Measurements from ENCODE around the gene SMIM35.
"Not testable (repeated sequence)": the region's sequence is repeated elsewhere in the genome, so short reads cannot be mapped to it uniquely, and the experiment has no call there.

SMIM35 gene

GRCh38 chr11:118027694-118028093 lies 59.1 kb downstream of the SMIM35 start:
- DNase-seq (ENCODE audit: low read depth), result no peak

GRCh38 chr11:118021146-118021545 lies 65.6 kb downstream of the SMIM35 start:
- DNase-seq (ENCODE audit: low read depth), result no peak

GRCh38 chr11:118018401-118018800 lies 68.4 kb downstream of the SMIM35 start:
- DNase-seq (ENCODE audit: low read depth), result no peak

- DNase-seq (ENCODE audit: low read depth), result no peak
Measured at GRCh38 chr11:118017631-118018315, 69.0 kb downstream of the SMIM35 start.

GRCh38 chr11:118017111-118017510 lies 69.7 kb downstream of the SMIM35 start:
- no peak for DNase-seq (ENCODE audit: low read depth)

GRCh38 chr11:118016104-118016503 lies 70.7 kb downstream of the SMIM35 start:
- DNase-seq (ENCODE audit: low read depth), result no peak

GRCh38 chr11:118015385-118015841 lies 71.3 kb downstream of the SMIM35 start:
- no peak for DNase-seq (ENCODE audit: low read depth)

GRCh38 chr11:118014022-118014421 lies 72.7 kb downstream of the SMIM35 start:
- DNase-seq (ENCODE audit: low read depth), result no peak

- DNase-seq (ENCODE audit: low read depth), result no peak
Measured at GRCh38 chr11:118012083-118012669, 74.6 kb downstream of the SMIM35 start.

- no peak for DNase-seq (ENCODE audit: low read depth)
Measured at GRCh38 chr11:118010738-118011461, 75.9 kb downstream of the SMIM35 start.

GRCh38 chr11:118009864-118010737 lies 76.7 kb downstream of the SMIM35 start:
- no peak for DNase-seq (ENCODE audit: low read depth)

- DNase-seq (ENCODE audit: low read depth), result no peak
Measured at GRCh38 chr11:118008271-118008911, 78.4 kb downstream of the SMIM35 start.

- DNase-seq (ENCODE audit: low read depth), result not testable (repeated sequence)
Measured at GRCh38 chr11:118007563-118008270, 79.0 kb downstream of the SMIM35 start.

- no peak for DNase-seq (ENCODE audit: low read depth)
Measured at GRCh38 chr11:118007040-118007439, 79.7 kb downstream of the SMIM35 start.

- no peak for DNase-seq (ENCODE audit: low read depth)
Measured at GRCh38 chr11:118006153-118006534, 80.6 kb downstream of the SMIM35 start.

- no peak for DNase-seq (ENCODE audit: low read depth)
Measured at GRCh38 chr11:118005224-118006152, 81.3 kb downstream of the SMIM35 start.

GRCh38 chr11:118004543-118005223 lies 82.1 kb downstream of the SMIM35 start:
- no peak for DNase-seq (ENCODE audit: low read depth)

GRCh38 chr11:118003456-118003855 lies 83.3 kb downstream of the SMIM35 start:
- no peak for DNase-seq (ENCODE audit: low read depth)

All from stimulated activated CD8-positive, alpha-beta memory T cell treated with anti-CD3 and anti-CD28 coated beads, Interleukin-15, amount 100 ng/mL, for 24 hours (primary cell).